NCI-H748 treated with DMSO at 0.1 percent for 48 hours (cell line): ENCODE results near the gene PRRT2.
"Not testable (repeated sequence)": the region's sequence is repeated elsewhere in the genome, so short reads cannot be mapped to it uniquely, and the experiment has no call there.

Experiments used
- DNase-seq: peaks from one replicate; lab custom pipeline; 2025; lab: John Stamatoyannopoulos, UW

Gene PRRT2

GRCh38 chr16:29812754-29813643 is 1.0 kb downstream of the PRRT2 start:
- DNase-seq: no peak

- no peak for DNase-seq
Measured at GRCh38 chr16:29813644-29814562, 1.9 kb downstream of the PRRT2 start.

DNA sequence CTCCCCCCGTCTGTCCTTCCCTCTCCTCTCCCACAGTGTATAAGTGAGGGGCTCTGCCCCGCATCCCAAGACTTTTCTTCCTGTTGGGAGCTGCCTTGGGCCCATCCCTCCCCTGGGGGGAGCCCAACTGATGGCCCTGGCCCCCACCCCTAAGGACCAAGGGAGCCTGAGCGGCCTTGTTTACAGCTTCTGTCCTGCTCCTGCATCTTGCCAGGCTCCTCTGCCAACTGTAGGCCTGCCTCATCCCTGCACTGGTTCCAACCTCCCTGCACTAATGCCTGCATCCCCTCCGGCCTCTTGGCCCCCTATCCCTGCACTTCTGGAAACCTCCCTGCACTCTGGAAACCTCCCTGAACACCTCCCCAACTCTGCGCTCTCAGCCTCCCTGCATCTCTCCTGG is 2.6 kb downstream of the PRRT2 start:
- DNase-seq: no peak

GRCh38 chr16:29815032-29815721 is 3.2 kb downstream of the PRRT2 start:
- DNase-seq: no peak

GRCh38 chr16:29815793-29816693 is 4.0 kb downstream of the PRRT2 start, which contains the start of gene PAGR1:
Gene PAGR1, plus strand, starts transcription at chr16:29816152. Its CDS starts 374 bp downstream, at chr16:29816526.
- peak; percentile 92 for DNase-seq

DNA sequence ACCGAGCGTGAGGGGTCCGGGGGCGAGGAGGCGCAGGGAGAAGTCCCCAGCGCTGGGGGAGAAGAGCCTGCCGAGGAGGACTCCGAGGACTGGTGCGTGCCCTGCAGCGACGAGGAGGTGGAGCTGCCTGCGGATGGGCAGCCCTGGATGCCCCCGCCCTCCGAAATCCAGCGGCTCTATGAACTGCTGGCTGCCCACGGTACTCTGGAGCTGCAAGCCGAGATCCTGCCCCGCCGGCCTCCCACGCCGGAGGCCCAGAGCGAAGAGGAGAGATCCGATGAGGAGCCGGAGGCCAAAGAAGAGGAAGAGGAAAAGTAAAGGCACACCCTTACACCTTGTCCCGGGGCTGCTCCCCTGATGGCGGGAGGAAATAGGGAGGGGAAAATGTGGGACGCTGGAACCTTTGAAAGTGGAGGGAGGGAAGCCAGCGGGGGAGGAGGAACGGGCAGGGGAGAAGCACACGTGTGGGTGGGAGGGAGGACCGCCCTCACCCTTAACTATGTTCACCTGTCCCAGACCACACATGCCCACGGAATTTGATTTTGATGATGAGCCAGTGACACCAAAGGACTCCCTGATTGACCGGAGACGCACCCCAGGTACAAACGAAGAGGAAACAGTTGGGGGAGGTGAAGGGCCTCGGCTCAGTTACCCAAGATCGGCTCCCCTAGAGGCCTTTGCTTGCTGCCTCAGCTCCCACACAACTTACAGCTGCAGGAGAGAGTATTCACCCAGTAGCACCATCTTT is 4.9 kb downstream of the PRRT2 start:
- DNase-seq: no peak

DNA sequence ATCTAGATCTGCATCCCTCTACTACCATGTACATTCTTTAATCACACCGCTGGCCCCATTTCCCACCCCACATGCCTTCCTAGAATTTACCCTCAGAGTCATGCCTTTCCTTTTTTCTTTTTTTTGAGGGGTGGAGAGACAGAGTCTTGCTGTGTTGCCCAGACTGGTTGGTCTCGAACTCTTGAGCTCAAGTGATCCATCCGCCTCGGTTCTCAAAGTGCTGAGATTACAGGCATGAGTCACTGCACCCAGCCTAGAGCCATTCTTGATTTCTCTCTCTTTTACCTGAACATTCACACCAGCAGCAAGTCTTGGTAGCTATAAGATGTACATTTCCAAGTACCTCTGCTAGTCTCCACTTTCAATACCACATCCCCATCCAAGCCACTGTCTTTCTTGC is 6.1 kb downstream of the PRRT2 start:
- no peak for DNase-seq

DNA sequence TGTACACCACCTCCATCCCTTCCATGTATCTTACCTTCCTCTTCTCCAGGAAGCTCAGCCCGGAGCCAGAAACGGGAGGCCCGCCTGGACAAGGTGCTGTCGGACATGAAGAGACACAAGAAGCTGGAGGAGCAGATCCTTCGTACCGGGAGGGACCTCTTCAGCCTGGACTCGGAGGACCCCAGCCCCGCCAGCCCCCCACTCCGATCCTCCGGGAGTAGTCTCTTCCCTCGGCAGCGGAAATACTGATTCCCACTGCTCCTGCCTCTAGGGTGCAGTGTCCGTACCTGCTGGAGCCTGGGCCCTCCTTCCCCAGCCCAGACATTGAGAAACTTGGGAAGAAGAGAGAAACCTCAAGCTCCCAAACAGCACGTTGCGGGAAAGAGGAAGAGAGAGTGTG is 7.5 kb downstream of the PRRT2 start:
- no peak for DNase-seq

DNA sequence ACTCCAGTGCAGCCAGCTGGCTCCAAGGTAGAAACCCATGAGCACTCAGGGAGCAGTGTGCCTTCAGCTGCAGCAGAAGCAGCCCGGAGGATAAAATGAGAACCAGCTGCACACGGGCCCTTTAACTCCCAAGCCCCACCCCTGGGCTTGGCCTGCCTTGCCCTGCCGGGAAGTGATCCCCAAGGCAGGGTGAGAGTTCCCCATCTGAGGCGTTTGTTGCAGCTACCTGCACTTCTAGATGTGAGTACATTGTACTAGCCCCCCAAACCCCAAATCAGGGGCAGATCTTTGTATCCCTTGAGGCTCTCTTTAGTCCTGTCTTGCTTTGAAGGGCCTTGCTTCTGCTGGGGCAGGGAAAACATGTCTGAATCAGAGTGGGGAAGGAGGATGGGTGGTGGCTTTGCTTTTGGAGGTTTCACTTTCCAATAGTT is 8.3 kb downstream of the PRRT2 start, which contains the start of gene MVP:
TSS of gene MVP (plus strand) at position 192 of the 431 bp plus-strand sequence. CDS start 10,088 bp downstream, outside the sequence.
- DNase-seq: no peak

DNA sequence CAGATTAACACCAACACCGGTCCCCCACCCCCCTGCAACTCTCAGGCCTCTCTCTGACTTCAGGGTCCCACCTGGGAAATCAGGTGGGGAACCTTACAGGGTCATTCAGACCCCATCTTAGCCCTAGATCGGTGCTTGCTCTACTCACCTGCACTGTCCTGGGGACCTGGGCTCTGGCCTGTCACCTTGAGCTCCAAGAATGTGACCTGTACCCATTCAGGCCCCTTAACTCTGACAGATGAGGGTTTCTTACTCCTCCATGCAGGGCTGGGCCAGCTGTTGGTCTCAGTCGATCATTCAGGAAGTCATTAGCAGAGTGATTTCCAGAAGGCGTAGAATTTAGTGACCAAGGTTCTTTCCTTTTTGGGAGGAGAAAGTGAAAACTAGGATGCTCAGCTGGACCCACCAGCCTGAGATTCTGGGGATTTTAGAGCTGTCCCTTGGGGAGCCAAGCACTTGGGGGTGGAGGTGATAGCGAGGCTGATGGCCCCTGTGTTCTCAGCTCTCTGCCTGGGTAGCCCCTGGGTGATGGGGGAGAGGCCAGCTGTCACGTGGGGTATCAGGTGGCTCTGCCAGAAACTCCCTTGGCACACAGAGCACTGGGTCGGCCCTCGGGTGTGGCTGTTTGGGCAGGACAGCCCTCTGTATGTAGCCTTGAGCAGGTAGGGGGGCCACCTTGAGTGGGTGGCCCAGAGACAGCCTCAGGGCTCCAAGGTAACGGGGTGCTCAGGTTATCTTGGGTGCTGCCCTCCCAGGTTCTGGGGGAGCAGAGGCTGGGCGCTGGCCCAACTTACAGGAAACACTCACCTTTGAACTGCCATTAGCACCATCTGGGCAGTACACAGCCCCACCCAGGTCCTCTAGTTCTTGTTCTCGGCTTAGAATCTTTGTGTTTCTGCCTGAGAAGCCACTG is 9.0 kb downstream of the PRRT2 start:
- DNase-seq: no peak

DNA sequence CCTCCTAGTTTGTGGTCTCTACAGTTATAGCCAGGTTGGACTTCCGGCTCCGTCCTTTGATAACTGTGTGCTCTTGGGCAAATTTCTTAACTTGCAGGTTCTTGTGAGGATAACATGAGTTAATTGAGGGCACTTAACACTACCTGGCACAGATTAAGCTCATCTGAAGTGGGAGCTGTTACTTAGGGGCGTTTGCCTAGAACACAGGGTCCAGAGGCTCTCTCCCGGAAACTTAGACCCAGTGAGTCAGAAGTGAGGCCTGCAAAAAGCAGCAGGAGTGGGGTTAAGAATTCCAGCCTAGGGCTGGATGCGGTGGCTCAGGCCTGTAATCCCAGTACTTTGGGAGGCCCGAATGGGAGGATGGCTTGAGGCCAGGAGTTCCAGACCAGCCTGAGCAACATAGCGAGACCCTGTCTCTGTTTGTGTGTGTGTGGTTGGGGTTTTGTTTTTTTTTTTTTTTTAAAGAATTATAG is 9.7 kb downstream of the PRRT2 start:
- no peak for DNase-seq

- no peak for DNase-seq
Measured at GRCh38 chr16:29824589-29825144, 12.7 kb downstream of the PRRT2 start.

GRCh38 chr16:29825145-29826044 is 13.4 kb downstream of the PRRT2 start:
- no peak for DNase-seq

GRCh38 chr16:29826342-29826695 is 14.3 kb downstream of the PRRT2 start:
- no peak for DNase-seq

GRCh38 chr16:29830774-29831173 is 18.8 kb downstream of the PRRT2 start:
- no peak for DNase-seq

GRCh38 chr16:29831490-29831889 is 19.5 kb downstream of the PRRT2 start:
- DNase-seq: no peak

GRCh38 chr16:29833219-29833618 is 21.2 kb downstream of the PRRT2 start:
- not testable (repeated sequence) for DNase-seq

- DNase-seq: no peak
Measured at GRCh38 chr16:29834079-29834478, 22.1 kb downstream of the PRRT2 start.
